Activated CD8-positive, alpha-beta T cell treated with anti-CD3 and anti-CD28 coated beads for 36 hours (primary cell): ENCODE measurements around the gene CDK15. TPM values are rescaled to one million over a fixed set of nuclear protein-coding genes. Genes with fewer than 3 reads are reported as not detected.

ENCODE experiments used
- ATAC-seq: fragments of 200-7000 bp; cut with Tn5 transposase; one replicate; pipeline ENCODE4 v1.10.0; 2021; ENCODE audit warnings: mild to moderate bottlenecking, moderate library complexity
- CTCF ChIA-PET: fragments of 350-600 bp; sonication (Branson Sonifier 250); formaldehyde crosslinking; loops from one replicate; lab custom pipeline; 2021; ENCODE audit warnings: antibody characterized with exemption; lab: Charles Lee
- POLR2A ChIA-PET: fragments of 350-600 bp; sonication (Branson Sonifier 250); formaldehyde crosslinking; loops from one replicate; lab custom pipeline; 2021; ENCODE audit warnings: antibody characterized with exemption; lab: Charles Lee
- DNase-seq: peaks from one replicate; pipeline ENCODE4 v3.0.0-alpha.2; 2020
- H3K27ac Mint-ChIP-seq: one replicate; pipeline ENCODE4 v1.8.0; 2021; ENCODE audit warnings: mild to moderate bottlenecking, mixed read lengths
- H3K27me3 Mint-ChIP-seq: one replicate; pipeline ENCODE4 v1.8.0; 2021; ENCODE audit warnings: mixed read lengths
- H3K36me3 Mint-ChIP-seq: one replicate; pipeline ENCODE4 v1.8.0; 2021; ENCODE audit warnings: low read depth, mixed read lengths
- H3K4me1 Mint-ChIP-seq: one replicate; pipeline ENCODE4 v1.8.0; 2021; ENCODE audit warnings: low read depth, mixed read lengths
- H3K4me3 Mint-ChIP-seq: one replicate; pipeline ENCODE4 v1.8.0; 2021; ENCODE audit warnings: mild to moderate bottlenecking, moderate library complexity, mixed read lengths
- H3K9me3 Mint-ChIP-seq: one replicate; pipeline ENCODE4 v1.8.0; 2021; ENCODE audit warnings: mixed read lengths
- CTCF ChIP-seq: fragments of 200-600 bp; IDR thresholded peaks from one replicate; pipeline ENCODE4 v1.8.0; 2022; ENCODE audit warnings: antibody characterized with exemption, mild to moderate bottlenecking
- intact Hi-C: fragments of 100-400 bp; cut with micrococcal nuclease; formaldehyde crosslinking; loops from one replicate; pipeline ENCODE4 v1.10.0; 2022
- total RNA-seq, 2 experiments: library from RNA; stranded (reverse); gene quantifications; one replicate each; pipeline ENCODE4 v1.2.3, GENCODE V29; 2021

The CDK15 gene
- total RNA-seq, 2 experiments from 2014 or later: not detected

DNA sequence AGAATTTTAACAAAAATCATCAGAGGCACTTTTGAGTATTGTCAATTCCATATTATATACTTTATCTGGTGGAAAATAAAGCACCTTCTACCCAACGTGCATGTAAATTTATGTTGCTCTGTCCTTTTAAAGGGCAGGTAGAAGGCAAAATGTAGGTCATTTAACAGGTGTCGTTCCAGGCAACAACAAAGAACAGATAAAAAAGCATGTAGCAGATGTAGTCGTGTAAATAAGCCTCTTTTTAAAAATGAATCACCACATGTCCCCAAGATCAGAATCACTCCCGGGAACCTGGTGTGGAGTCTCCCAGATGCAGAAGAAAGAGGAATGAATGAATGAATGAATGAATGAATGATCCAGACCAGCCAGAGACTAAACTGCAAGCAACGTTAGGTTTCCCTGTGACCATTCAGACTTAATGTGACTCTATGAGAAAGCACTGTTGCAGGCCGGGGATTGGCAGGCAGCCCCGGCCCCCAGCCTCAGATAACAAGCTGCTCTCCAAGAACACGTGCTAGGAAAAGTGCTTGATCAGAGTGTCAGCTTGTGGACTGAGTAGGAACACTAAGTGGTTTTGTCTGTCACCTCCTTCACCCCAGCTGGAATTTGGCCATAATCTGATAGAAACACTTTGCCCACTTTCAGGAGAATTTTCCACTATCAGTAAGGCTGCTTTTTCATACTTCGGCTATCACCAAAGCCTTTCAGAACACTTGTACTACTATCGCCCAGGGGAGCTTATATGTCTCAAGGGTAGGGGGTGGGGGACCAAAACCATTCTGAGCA lies 100.6 kb downstream of the CDK15 start:
- no peak overlapping the region for H3K27ac Mint-ChIP-seq
- H3K9me3 Mint-ChIP-seq: no peaks in the 10 kb centered on the region
- peaks cover 7% of the 10 kb centered on the region for H3K4me1 Mint-ChIP-seq
- CTCF ChIA-PET: no interaction called here
- no peak for TF ChIP-seq CTCF
- no peak overlapping the region for H3K4me3 Mint-ChIP-seq
- POLR2A ChIA-PET: no interaction called here
- H3K27me3 Mint-ChIP-seq: peaks cover 11% of the 10 kb centered on the region
- no peaks in the 10 kb centered on the region for H3K36me3 Mint-ChIP-seq
- DNase-seq (no peak), ATAC-seq (no peak)
- intact Hi-C loops: no loop called here

DNA sequence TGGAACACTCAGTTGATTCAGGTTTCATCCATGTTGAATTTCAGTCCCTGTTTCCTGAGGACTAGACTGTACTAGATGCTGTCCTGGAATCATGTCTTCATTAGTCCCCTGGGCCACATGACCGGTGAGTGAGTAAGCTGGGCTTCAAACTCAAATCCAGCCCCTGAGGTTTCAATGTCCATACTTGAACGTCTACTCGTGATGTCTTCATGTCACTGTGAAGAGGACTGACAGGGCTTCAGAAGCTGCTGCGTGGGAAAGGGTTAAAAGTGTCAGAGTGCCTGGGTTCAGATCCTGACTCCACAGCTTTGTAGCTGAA lies 101.2 kb downstream of the CDK15 start:
- ChIA-PET POLR2A (no interaction called here), CTCF (no interaction called here)
- Mint-ChIP-seq H3K4me3 (no peak overlapping the region), H3K4me1 (peaks cover 7% of the 10 kb centered on the region), H3K27ac (no peak overlapping the region), H3K9me3 (no peaks in the 10 kb centered on the region), H3K36me3 (no peaks in the 10 kb centered on the region), H3K27me3 (peaks cover 11% of the 10 kb centered on the region)
- intact Hi-C loops: no loop called here
- no peak for TF ChIP-seq CTCF
- DNase-seq (no peak), ATAC-seq (no peak)

DNA sequence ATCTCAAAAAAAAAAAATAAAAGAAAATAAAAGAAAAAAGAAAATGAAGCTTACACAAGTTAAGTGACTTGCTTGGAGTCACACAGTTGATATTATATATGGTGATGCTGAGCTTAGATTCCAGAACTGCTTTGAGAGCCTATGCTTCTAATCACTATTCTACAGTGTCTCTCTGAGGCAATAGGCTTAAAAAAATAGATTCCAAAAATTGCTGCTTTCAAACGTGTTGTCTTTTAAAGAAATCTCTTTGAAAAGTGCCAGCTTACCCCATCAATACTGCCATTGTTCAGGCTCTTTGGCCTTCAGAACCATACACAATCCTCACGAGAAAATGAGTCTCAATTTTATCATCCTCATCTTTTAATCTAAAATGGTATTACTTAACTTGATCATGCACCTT lies 102.6 kb downstream of the CDK15 start:
- no peak overlapping the region for H3K4me3 Mint-ChIP-seq
- TF ChIP-seq CTCF: no peak

DNA sequence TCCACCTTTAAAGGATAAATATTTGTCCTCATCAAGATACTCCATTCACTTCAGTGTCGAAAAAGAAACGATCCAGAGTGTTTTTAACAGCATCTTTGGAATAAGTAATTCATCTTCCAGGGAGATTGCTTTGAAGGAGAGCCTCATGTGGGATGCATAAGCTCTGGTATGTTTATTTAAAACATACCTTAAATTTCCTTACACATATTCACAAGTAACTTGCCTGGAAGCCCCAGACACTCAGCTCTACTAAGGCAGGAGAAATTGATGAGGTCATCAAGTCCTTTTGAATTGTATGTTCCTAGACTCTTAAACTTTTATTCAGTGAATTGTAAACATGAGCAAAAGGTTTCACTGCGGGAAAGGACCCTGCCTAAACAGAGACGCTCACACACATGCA lies 103.0 kb downstream of the CDK15 start:
- TF ChIP-seq CTCF: no peak
- ATAC-seq (no peak), DNase-seq (no peak)
- intact Hi-C loops: no loop called here
- ChIA-PET POLR2A (no interaction called here), CTCF (interaction anchor here (0.6 to 1.5 kb wide), 2 partner anchors 12 to 504 kb away, joined by 3 to 4 read pairs; no protein-coding TSS in a partner anchor)
- H3K36me3 Mint-ChIP-seq: no peaks in the 10 kb centered on the region
- H3K4me1 Mint-ChIP-seq: peaks cover 7% of the 10 kb centered on the region
- peaks cover 10% of the 10 kb centered on the region for H3K27me3 Mint-ChIP-seq
- no peaks in the 10 kb centered on the region for H3K9me3 Mint-ChIP-seq
- no peak overlapping the region for H3K27ac Mint-ChIP-seq
- H3K4me3 Mint-ChIP-seq: no peak overlapping the region

More for the DNA sequence above, 102.6 kb downstream of the CDK15 start:
- intact Hi-C loops: no loop called here
- Mint-ChIP-seq H3K27ac (no peak overlapping the region), H3K27me3 (peaks cover 11% of the 10 kb centered on the region), H3K9me3 (no peaks in the 10 kb centered on the region), H3K36me3 (no peaks in the 10 kb centered on the region), H3K4me1 (peaks cover 7% of the 10 kb centered on the region)
- ATAC-seq: no peak
- POLR2A ChIA-PET: no interaction called here
- DNase-seq: no peak
- CTCF ChIA-PET: interaction anchor here (0.9 to 1.5 kb wide), 2 partner anchors 12 to 16 kb away, joined by 3 to 4 read pairs; no protein-coding TSS in a partner anchor

DNA sequence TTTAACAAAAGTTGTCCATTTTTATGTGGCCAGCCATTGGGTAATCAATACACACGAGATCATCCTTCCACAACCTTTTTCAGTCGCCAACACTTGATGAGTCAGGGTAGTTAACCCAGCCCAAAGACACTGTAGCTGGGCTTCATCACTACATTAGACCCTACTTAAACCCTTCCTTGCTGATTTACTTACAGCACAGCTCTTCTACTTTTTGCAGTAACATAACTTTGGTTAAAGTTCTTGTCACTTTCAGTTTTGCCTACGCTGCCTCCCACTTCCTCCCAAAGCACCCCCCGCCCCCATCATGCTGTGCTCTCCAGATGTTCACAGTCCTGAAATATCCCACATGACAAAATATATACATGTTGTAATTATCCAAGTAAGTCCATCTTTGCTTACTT lies 103.6 kb downstream of the CDK15 start:
- Mint-ChIP-seq H3K4me1 (peaks cover 7% of the 10 kb centered on the region), H3K27me3 (peaks cover 9% of the 10 kb centered on the region), H3K27ac (peak overlapping the region; percentile 1), H3K36me3 (no peaks in the 10 kb centered on the region), H3K4me3 (no peak overlapping the region), H3K9me3 (no peaks in the 10 kb centered on the region)
- intact Hi-C loops: no loop called here
- ChIA-PET POLR2A (no interaction called here), CTCF (interaction anchor here (0.6 to 1.5 kb wide), 2 partner anchors 11 to 503 kb away, joined by 3 to 4 read pairs; no protein-coding TSS in a partner anchor)
- ATAC-seq (peak; percentile 47), DNase-seq (peak; percentile 23)
- no peak for TF ChIP-seq CTCF
